Activated naive CD8-positive, alpha-beta T cell (primary cell): ENCODE results near the gene CSAG2.
"Not testable (repeated sequence)": the region's sequence is repeated elsewhere in the genome, so short reads cannot be mapped to it uniquely, and the experiment has no call there.

ENCODE experiments used
- H3K27ac Mint-ChIP-seq: one replicate; pipeline ENCODE4 v1.8.0; 2021; ENCODE audit warnings: mixed read lengths
- H3K27me3 Mint-ChIP-seq: one replicate; pipeline ENCODE4 v1.8.0; 2021; ENCODE audit warnings: mixed read lengths
- H3K36me3 Mint-ChIP-seq: one replicate; pipeline ENCODE4 v1.8.0; 2021; ENCODE audit warnings: mixed read lengths
- H3K4me1 Mint-ChIP-seq: one replicate; pipeline ENCODE4 v1.8.0; 2021; ENCODE audit warnings: low read depth, mixed read lengths
- H3K4me3 Mint-ChIP-seq: one replicate; pipeline ENCODE4 v1.8.0; 2021; ENCODE audit warnings: mild to moderate bottlenecking, mixed read lengths
- H3K9me3 Mint-ChIP-seq: one replicate; pipeline ENCODE4 v1.8.0; 2021; ENCODE audit warnings: low read depth, mixed read lengths

The CSAG2 gene

GRCh38 chrX:152709173-152709572, at the start of gene CSAG2:
Gene CSAG2, minus strand, starts transcription at chrX:152709273. Its CDS starts 161 bp downstream, at chrX:152709112.
- not testable (repeated sequence) for H3K9me3 Mint-ChIP-seq, H3K36me3 Mint-ChIP-seq, H3K4me1 Mint-ChIP-seq, H3K4me3 Mint-ChIP-seq, H3K27ac Mint-ChIP-seq, H3K27me3 Mint-ChIP-seq

GRCh38 chrX:152754871-152755270, 45.8 kb upstream of the CSAG2 start:
- not testable (repeated sequence) for H3K27ac Mint-ChIP-seq, H3K4me3 Mint-ChIP-seq, H3K36me3 Mint-ChIP-seq, H3K9me3 Mint-ChIP-seq, H3K4me1 Mint-ChIP-seq, H3K27me3 Mint-ChIP-seq

GRCh38 chrX:152753686-152754650, 44.9 kb upstream of the CSAG2 start, which contains the start of gene MAGEA2:
Gene MAGEA2, minus strand, starts transcription at chrX:152753842. Its CDS starts 2,479 bp downstream, at chrX:152751363.
- not testable (repeated sequence) for H3K27ac Mint-ChIP-seq, H3K4me3 Mint-ChIP-seq, H3K4me1 Mint-ChIP-seq, H3K36me3 Mint-ChIP-seq, H3K27me3 Mint-ChIP-seq, H3K9me3 Mint-ChIP-seq

- Mint-ChIP-seq H3K27ac (no peak overlapping the region), H3K4me1 (no peaks in the 10 kb centered on the region), H3K27me3 (no peaks in the 10 kb centered on the region), H3K9me3 (no peaks in the 10 kb centered on the region), H3K36me3 (no peaks in the 10 kb centered on the region), H3K4me3 (no peak overlapping the region)
Observed at GRCh38 chrX:152738560-152738959, 29.5 kb upstream of the CSAG2 start.

- H3K9me3 Mint-ChIP-seq, H3K27me3 Mint-ChIP-seq, H3K36me3 Mint-ChIP-seq, H3K27ac Mint-ChIP-seq, H3K4me1 Mint-ChIP-seq, H3K4me3 Mint-ChIP-seq: not testable (repeated sequence)
Observed at GRCh38 chrX:152736528-152736927, 27.5 kb upstream of the CSAG2 start.

- H3K36me3 Mint-ChIP-seq: no peaks in the 10 kb centered on the region
- H3K27me3 Mint-ChIP-seq: no peaks in the 10 kb centered on the region
- H3K4me3 Mint-ChIP-seq: no peak overlapping the region
- H3K27ac Mint-ChIP-seq: no peak overlapping the region
- no peaks in the 10 kb centered on the region for H3K4me1 Mint-ChIP-seq
- H3K9me3 Mint-ChIP-seq: no peaks in the 10 kb centered on the region
Observed at GRCh38 chrX:152735860-152736511, 26.9 kb upstream of the CSAG2 start.

- H3K27me3 Mint-ChIP-seq: no peaks in the 10 kb centered on the region
- no peaks in the 10 kb centered on the region for H3K36me3 Mint-ChIP-seq
- no peak overlapping the region for H3K27ac Mint-ChIP-seq
- no peak overlapping the region for H3K4me3 Mint-ChIP-seq
- H3K4me1 Mint-ChIP-seq: no peaks in the 10 kb centered on the region
- no peaks in the 10 kb centered on the region for H3K9me3 Mint-ChIP-seq
Observed at GRCh38 chrX:152735101-152735500, 26.0 kb upstream of the CSAG2 start.

- not testable (repeated sequence) for H3K27me3 Mint-ChIP-seq, H3K4me3 Mint-ChIP-seq
Observed at GRCh38 chrX:152734143-152734858, 25.2 kb upstream of the CSAG2 start.

GRCh38 chrX:152733261-152733975, 24.3 kb upstream of the CSAG2 start, which contains the start of the genes CSAG1 and MAGEA12:
Gene CSAG1, minus strand, starts transcription at chrX:152733721. Its CDS starts 1,261 bp downstream, at chrX:152732460.
Gene MAGEA12, plus strand, starts transcription at chrX:152733757. Its CDS starts 2,405 bp downstream, at chrX:152736162.
- Mint-ChIP-seq H3K9me3 (no peaks in the 10 kb centered on the region), H3K4me3 (no peak within 1 kb of the TSS), H3K27ac (no peak within 1 kb of the TSS), H3K36me3 (no peaks in the 10 kb centered on the region), H3K27me3 (no peaks in the 10 kb centered on the region), H3K4me1 (no peaks in the 10 kb centered on the region)

More at GRCh38 chrX:152734143-152734858, 25.2 kb upstream of the CSAG2 start:
- not testable (repeated sequence) for H3K9me3 Mint-ChIP-seq, H3K36me3 Mint-ChIP-seq, H3K4me1 Mint-ChIP-seq, H3K27ac Mint-ChIP-seq

GRCh38 chrX:152725409-152725808, 16.3 kb upstream of the CSAG2 start:
- H3K4me1 Mint-ChIP-seq: no peaks in the 10 kb centered on the region
- no peaks in the 10 kb centered on the region for H3K9me3 Mint-ChIP-seq
- peaks cover 3% of the 10 kb centered on the region for H3K27me3 Mint-ChIP-seq
- no peak overlapping the region for H3K4me3 Mint-ChIP-seq
- no peaks in the 10 kb centered on the region for H3K36me3 Mint-ChIP-seq
- H3K27ac Mint-ChIP-seq: no peak overlapping the region

GRCh38 chrX:152713815-152714787, 5.0 kb upstream of the CSAG2 start, which contains the start of gene MAGEA2B:
Gene MAGEA2B, plus strand, starts transcription at chrX:152714628. Its CDS starts 2,479 bp downstream, at chrX:152717107.
- not testable (repeated sequence) for H3K9me3 Mint-ChIP-seq, H3K36me3 Mint-ChIP-seq, H3K4me3 Mint-ChIP-seq, H3K27me3 Mint-ChIP-seq, H3K4me1 Mint-ChIP-seq, H3K27ac Mint-ChIP-seq

GRCh38 chrX:152713195-152713594, 4.1 kb upstream of the CSAG2 start:
- not testable (repeated sequence) for H3K36me3 Mint-ChIP-seq, H3K27me3 Mint-ChIP-seq, H3K9me3 Mint-ChIP-seq, H3K4me1 Mint-ChIP-seq, H3K27ac Mint-ChIP-seq, H3K4me3 Mint-ChIP-seq

- not testable (repeated sequence) for H3K27ac Mint-ChIP-seq, H3K27me3 Mint-ChIP-seq, H3K9me3 Mint-ChIP-seq, H3K4me3 Mint-ChIP-seq, H3K36me3 Mint-ChIP-seq, H3K4me1 Mint-ChIP-seq
Observed at GRCh38 chrX:152706500-152706899, 2.6 kb downstream of the CSAG2 start.
